Femur (tissue), 1 donor: ENCODE measurements around the gene PTPRT.
A peak's percentile ranks its signal among the peaks of the same experiment; 100 is the strongest.
"Not testable (repeated sequence)": the region's sequence is repeated elsewhere in the genome, so short reads cannot be mapped to it uniquely, and the experiment has no call there.

Experiments
- DNase-seq: peaks from one replicate; pipeline ENCODE4 v3.0.0-alpha.2; 2017

The PTPRT gene

DNA sequence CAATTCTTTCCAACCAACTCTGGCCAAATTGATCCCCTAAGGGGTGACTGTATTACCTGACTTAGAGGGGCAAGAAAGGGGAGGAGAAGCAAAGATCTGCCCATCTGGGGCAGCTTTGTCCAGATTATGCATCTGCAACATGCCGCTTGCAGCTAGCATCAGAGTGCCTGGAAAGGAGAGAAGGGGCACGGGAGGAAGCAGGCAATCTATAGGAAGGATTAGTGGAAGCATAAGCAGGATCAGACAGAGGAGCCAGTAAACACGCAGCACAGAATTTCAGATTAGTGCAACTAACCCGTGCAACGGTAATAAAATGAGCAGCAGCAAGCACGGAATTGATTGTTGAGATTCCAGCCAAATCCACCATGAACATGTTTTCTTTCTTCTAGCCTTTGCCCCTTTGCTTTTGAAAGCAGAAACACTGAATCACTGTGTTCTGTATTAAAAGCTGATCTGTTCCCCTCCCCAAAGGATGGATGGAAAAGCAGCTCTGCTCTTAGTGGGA, 927.9 kb downstream of the PTPRT start:
- DNase-seq = no peak

- DNase-seq = no peak
These were observed 929.5 kb downstream of the PTPRT start for GRCh38 chr20:42260184-42260583.

GRCh38 chr20:42259389-42259788, 930.3 kb downstream of the PTPRT start:
- DNase-seq = no peak

- DNase-seq = no peak
These were observed 931.0 kb downstream of the PTPRT start for GRCh38 chr20:42258564-42259302.

DNA sequence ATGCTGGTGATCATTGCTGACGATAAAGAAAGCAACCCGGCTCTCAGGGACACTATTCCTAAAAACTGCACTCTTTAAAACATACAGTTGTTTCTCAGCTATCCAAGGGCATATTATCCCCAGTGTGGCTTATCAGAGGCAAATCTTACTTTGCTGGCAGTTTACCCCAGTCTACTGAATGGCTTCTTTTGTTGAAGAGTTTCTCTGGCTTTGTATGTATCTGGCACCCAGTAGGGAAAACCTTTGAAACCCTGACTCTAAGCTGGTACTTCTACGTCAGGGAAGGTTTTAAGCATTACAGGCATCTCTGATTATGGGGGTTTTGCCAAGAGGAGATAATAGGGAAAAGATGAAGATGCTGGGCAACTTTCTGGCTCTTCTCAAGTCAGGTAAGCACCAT, 933.9 kb downstream of the PTPRT start:
- DNase-seq = no peak

- DNase-seq = no peak
These were observed 935.0 kb downstream of the PTPRT start for GRCh38 chr20:42254673-42255072.

DNA sequence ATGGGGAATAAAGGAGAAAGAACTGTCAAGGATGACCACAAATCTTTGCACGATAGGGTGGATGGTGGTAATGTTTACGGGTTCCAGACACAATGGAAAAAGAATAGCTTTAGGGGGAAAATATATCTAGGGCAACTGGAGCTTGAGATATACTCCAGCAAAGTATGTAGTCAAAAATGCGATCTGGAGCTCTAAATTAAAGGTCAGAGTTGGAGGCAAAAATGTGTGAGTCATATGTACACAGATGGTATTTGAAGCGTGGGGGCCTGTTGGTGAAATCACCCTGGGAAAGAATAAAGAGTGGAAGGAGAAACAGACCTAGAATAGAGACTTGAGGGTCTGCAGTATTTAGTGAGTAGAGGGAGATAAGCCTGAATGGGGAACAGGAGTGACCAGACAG, 937.6 kb downstream of the PTPRT start:
- DNase-seq = no peak

GRCh38 chr20:42218621-42219374, 970.9 kb downstream of the PTPRT start:
- no peak for DNase-seq

DNA sequence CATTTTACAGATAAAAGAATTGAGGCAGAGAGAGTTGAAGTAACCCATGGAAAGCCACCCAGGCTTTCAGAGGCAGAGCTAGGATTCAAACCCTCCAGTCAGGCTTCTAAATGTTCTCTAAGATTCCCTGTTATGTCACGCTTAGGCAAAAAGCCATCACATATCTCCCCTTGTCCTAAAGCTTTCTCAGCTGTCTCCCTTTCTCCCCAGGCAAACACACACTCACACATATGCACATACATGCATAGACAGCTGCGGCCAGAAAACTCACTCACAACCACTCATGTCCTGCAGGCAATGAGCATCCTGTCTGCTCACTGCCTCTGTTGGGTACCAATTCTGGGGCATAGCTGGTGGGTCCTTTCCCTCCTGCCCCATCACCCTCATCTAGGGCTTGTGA, 975.6 kb downstream of the PTPRT start:
- DNase-seq = no peak

- no peak for DNase-seq
These were observed 977.3 kb downstream of the PTPRT start for GRCh38 chr20:42212391-42212790.

DNA sequence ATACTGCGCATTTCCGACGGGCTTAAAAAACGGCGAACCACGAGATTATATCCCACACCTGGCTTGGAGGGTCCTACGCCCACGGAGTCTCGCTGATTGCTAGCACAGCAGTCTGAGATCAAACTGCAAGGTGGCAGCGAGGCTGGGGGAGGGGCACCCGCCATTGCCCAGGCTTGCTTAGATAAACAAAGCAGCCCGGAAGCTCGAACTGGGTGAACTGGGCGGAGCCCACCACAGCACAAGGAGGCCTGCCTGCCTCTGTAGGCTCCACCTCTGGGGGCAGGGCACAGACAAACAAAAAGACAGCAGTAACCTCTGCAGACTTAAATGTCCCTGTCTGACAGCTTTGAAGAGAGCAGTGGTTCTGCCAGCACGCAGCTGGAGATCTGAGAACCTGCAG, 983.1 kb downstream of the PTPRT start:
- DNase-seq = not testable (repeated sequence)

- peak; percentile 27 for DNase-seq
These were observed 985.5 kb downstream of the PTPRT start for GRCh38 chr20:42204109-42204660.

DNA sequence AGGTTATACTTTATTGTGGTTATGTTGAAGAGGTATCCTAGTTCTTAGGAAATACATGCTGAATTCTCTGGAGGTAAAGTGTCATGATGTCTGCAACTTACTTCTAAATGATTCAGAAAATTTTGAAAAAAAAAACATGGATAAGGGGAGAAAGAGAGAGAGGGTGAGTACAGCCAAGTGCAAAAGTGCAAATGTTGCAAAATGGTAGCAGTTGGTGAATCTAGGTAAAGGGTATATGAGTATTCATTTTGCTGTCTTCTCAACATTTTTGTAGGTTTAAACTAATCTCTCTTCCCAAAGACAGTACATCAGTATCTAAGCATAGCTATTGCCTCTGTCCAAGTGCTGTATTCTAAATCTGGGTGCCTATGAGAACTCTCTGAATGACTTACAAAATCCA, 992.1 kb downstream of the PTPRT start:
- DNase-seq = no peak

GRCh38 chr20:42193119-42193518, 996.6 kb downstream of the PTPRT start:
- no peak for DNase-seq

DNA sequence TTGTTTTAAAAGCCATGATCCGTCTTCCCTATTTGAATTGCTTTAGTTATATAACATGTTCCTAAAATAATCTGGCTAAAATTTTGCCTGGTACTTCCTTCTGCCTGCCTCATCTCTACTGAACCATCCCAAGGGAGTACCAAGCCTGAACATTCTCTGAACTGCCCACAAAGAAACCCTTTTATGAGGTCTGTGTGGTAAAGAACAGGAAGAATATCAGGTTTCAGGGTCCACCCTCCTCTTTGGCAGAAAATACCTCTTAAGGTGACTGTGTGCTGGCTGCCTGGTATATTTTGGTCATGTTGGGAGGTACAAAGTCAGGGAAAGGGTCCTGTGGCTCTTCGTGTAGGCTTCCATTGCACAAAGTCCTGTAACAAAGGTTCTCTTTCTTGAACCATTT, 997.4 kb downstream of the PTPRT start:
- DNase-seq = no peak

DNA sequence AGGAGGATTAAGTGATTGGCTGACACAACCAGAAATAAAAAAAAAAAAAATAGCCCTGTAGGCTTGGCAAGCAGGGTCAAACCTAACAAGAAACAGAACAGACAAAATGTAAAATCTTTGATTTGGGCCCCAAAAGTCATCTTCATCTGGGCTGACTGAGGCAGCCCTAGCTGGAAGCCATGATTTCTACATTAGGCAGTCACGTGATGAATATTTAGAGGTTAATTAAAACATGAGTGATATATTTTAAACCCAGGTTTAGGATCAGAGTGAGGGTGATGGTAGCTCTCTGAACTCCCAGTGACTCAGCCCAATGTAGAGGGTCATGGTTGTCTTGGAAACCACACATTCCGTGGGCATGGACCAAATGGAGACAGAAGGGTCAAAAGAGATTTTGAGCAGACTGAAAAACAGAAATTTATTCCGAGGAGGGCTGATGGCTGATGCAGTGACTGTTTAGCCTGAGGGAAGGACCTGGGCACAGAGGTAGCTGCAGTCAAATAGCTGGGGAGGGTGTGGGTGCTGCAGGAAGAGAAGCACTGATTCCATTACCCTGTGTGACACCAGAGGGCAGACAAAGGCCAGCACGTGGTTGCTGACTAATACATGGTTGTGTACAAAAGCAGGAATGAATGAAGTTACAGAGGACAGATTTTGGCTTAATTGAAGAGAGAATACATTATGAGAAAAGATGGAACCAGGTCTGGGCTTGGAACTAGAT, 998.4 kb downstream of the PTPRT start:
- no peak for DNase-seq

GRCh38 chr20:42190084-42190483, 999.6 kb downstream of the PTPRT start:
- DNase-seq = no peak

DNA sequence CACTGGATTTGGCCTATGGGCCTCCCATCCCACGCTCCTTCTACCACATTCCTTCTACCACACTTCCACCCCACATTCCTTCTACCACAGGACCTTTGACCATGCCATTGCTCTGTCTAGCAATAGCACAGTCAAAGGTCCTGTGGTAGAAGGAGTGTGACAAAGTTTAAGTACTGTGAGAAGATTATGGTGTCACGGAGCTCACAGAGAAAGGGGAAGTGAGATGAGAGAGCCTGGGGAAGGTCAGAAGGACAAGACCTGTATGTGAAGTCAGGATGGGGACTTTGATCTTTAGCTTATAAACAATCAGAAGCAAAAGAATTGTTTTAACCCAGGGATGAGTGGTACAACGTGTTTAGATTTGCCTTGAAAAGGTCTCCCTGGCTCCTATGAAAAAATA, 1003.4 kb downstream of the PTPRT start:
- DNase-seq = no peak

DNA sequence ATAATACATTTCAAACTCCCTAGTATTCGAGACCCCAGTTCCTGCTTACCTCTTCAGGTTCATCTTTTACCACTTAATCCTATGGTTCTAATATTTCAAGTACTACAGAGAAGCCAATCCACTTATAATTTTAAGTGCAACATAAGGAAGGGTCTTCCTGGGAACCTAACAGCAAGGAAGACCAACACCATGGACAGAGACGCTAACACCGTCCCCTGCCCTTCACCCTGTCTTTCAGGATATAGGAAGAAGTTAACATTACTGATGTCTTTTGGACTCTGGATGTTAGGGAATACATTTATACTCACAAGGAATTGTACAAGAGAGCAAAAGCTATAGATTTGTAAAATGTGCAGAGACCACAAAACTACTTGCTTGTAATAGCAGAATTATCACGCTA, 1006.6 kb downstream of the PTPRT start:
- DNase-seq = no peak

DNA sequence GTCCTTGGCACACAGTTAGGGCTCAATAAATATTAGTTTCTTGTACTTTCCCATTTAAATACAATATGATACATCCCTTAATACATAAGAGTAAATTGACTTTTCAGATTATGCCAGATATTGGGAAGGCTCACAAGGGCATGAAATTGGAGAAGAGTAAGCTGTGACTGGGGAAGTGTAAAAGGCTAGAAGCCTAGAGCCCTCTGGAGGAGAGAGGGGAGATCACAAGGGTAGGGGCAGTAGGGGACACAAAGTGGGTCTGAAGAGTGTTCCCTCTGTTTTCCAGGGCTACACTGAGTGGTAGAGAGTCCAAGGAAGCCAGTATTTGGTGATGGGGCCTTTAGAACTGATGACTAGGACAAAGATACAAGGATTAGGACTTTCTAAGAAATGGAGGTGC, 1008.6 kb downstream of the PTPRT start:
- DNase-seq = no peak

- peak; percentile 20 for DNase-seq
These were observed 1009.9 kb downstream of the PTPRT start for GRCh38 chr20:42179768-42180167.

DNA sequence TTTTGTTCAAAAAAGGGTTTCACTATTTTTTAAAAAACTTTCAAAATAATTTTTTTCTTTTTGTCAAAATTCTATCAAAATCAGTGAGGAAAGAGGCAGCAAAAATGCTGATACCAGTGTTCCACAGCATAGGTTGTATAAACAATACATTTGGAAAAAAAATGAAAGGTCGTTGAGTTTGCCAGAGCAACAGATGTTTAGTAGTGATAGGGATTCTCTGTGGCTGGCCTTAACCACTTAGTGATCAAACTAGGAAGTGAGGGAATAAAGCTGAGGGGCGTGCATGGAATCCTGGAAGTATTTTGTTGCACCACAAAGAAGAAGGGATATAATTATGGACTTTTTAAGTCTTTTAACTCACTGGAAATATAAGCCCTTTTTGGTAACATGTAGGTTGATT, 1016.3 kb downstream of the PTPRT start:
- no peak for DNase-seq
